Measurements from ENCODE around the gene PCLO. TPM values are rescaled to one million over a fixed set of nuclear protein-coding genes. Genes with fewer than 3 reads are reported as not detected.

Gene PCLO
- total RNA-seq, 2 donors from 2014 or later, result 10.9 to 20.8 TPM

DNA sequence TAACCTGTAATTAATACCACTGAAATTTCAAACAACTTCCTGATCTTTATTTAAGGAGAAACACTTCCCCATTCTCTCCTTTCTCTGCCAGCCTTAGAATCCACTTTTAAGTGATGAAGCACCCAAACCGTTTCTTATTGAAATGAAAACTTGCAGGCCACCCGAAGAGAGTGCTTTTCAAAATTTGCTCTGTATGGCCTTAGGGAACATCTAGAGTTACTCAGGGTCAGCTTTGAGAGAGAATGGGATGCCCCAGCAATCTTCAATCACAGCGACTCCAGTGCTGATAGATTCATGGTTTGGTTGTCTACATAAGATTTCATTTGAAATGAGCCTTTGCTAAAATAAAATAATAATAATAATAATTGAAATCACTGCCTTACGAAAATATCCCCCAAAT is 323.1 kb downstream of the PCLO start:
- WGBS, 2 donors, result 63 to 75% methylated on average over 4 of the region's 4 CpGs

DNA sequence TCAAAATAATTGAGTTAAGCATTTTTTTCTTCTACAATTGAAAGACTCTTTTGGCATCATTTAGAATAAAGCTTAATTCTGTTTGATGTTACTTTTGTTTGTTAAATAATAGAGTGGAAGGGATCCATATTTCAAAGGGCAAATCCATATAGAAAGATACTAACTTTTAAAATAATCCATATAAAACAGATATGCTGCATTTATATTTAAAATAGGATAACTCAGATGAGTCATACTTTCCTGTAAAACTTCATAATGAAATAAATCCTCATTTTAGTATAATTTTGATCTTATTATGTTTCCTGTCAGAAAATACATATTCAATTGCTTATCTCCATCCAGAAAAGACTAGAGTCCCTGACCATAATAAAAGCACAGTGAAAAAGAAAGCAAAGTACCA is 323.6 kb downstream of the PCLO start:
- Histone ChIP-seq H3K27ac (no peak overlapping the region), H3K9me3 (no peaks in the 10 kb centered on the region), H3K4me3 (no peak overlapping the region), H3K27me3 (no peaks in the 10 kb centered on the region), H3K4me1 (no peaks in the 10 kb centered on the region), H3K36me3 (replicated peaks in 1 of 2; ENCODE audit: insufficient read depth in 1 of 2, low read depth in 2 of 2) (no peaks in the 10 kb centered on the region)
- ATAC-seq (no peak), DNase-seq (no peak)
- intact Hi-C loops (cut with DNase I), result no loop called here
- no peak for TF ChIP-seq POLR2A (IDR thresholded peaks at IDR 0.05)
- TF ChIP-seq, protein P1, sequence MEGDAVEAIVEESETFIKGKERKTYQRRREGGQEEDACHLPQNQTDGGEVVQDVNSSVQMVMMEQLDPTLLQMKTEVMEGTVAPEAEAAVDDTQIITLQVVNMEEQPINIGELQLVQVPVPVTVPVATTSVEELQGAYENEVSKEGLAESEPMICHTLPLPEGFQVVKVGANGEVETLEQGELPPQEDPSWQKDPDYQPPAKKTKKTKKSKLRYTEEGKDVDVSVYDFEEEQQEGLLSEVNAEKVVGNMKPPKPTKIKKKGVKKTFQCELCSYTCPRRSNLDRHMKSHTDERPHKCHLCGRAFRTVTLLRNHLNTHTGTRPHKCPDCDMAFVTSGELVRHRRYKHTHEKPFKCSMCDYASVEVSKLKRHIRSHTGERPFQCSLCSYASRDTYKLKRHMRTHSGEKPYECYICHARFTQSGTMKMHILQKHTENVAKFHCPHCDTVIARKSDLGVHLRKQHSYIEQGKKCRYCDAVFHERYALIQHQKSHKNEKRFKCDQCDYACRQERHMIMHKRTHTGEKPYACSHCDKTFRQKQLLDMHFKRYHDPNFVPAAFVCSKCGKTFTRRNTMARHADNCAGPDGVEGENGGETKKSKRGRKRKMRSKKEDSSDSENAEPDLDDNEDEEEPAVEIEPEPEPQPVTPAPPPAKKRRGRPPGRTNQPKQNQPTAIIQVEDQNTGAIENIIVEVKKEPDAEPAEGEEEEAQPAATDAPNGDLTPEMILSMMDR (IDR thresholded peaks at IDR 0.05), result no peak

More for the DNA sequence above, 323.1 kb downstream of the PCLO start:
- Histone ChIP-seq H3K9me3 (no peaks in the 10 kb centered on the region), H3K4me1 (no peaks in the 10 kb centered on the region), H3K36me3 (replicated peaks in 1 of 2; ENCODE audit: insufficient read depth in 1 of 2, low read depth in 2 of 2) (no peaks in the 10 kb centered on the region), H3K4me3 (no peak overlapping the region), H3K27ac (no peak overlapping the region), H3K27me3 (no peaks in the 10 kb centered on the region)
- no peak for ATAC-seq
- TF ChIP-seq, protein P1 (IDR thresholded peaks at IDR 0.05), result no peak
- no peak for TF ChIP-seq POLR2A (IDR thresholded peaks at IDR 0.05)
- intact Hi-C loops (cut with DNase I), result no loop called here
- DNase-seq, result no peak

DNA sequence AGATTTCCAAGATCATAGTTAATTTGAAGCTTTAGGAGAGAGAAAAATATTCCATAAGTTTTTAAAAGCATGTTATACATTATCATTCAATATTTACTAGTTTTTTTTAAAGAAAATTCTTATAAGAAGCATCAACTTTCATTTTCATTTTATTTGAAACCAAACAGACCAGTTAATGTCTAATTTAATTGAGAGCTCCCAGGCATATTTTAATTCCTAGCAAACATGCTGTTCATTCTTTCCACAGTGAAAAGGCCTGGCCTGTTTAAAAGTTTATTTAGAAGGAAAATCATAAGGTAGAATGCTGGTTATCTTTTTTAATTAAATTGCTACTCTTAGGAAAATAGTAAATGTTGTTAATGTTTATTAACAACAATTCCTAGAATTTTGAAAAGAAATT is 324.4 kb downstream of the PCLO start:
- TF ChIP-seq, protein P1 (IDR thresholded peaks at IDR 0.05), result no peak
- TF ChIP-seq POLR2A (IDR thresholded peaks at IDR 0.05), result no peak
- no peaks in the 10 kb centered on the region for H3K4me1 ChIP-seq
- H3K36me3 ChIP-seq (replicated peaks in 1 of 2; ENCODE audit: insufficient read depth in 1 of 2, low read depth in 2 of 2), result no peaks in the 10 kb centered on the region
- H3K9me3 ChIP-seq, result no peaks in the 10 kb centered on the region
- no peak overlapping the region for H3K4me3 ChIP-seq
- H3K27ac ChIP-seq, result no peak overlapping the region
- no peak for DNase-seq
- no peak for ATAC-seq
- H3K27me3 ChIP-seq, result no peaks in the 10 kb centered on the region
- intact Hi-C loops (cut with DNase I), result no loop called here

DNA sequence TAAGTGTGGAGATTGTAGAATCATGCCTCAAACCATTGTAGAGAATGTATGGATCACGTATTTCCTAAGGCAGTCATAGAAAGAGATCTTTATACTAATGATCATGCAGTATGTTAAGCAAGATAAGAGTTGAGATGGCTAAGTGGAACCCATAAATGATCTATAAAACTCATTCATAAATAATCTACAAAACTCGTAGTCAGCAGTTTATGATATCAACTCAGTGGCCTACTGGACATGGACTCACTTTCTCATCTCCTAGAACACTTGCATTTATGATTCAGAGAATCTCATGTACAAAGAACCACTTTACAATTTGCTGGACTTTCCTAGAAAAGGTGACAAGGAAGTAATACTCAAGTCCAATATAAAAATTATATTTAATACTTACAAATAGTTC is 339.6 kb downstream of the PCLO start:
- no peak overlapping the region for H3K27ac ChIP-seq
- DNase-seq (no peak), ATAC-seq (no peak)
- WGBS, 2 donors, result 81 to 82% methylated on average over 2 of the region's 2 CpGs
- intact Hi-C loops (cut with DNase I), result no loop called here
- H3K4me3 ChIP-seq, result no peak overlapping the region
- H3K4me1 ChIP-seq, result no peaks in the 10 kb centered on the region
- no peaks in the 10 kb centered on the region for H3K27me3 ChIP-seq
- TF ChIP-seq, protein P1 (IDR thresholded peaks at IDR 0.05), result no peak
- TF ChIP-seq POLR2A (IDR thresholded peaks at IDR 0.05), result no peak
- H3K9me3 ChIP-seq, result no peaks in the 10 kb centered on the region
- H3K36me3 ChIP-seq (replicated peaks in 1 of 2; ENCODE audit: insufficient read depth in 1 of 2, low read depth in 2 of 2), result no peaks in the 10 kb centered on the region

DNA sequence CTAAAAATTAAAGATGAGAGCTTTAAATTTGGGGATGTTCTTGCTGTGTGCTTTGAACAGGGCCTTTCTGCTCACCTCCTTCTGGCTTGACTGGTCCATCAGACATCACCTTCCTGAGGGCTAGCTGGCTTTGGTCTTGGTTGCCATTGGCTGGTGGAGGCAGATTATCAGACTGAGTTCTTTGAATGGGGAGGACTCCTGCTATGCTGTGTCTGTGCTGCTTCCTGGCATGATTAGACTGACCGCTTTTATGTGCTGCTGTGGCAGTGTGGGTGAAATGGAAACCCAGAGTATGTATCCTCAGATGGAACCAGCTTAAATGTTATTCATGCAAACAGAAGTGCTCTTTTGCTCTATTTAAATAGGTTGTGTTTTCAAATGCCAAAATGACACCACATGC is 341.6 kb downstream of the PCLO start:
- H3K4me3 ChIP-seq, result no peak overlapping the region
- H3K36me3 ChIP-seq (replicated peaks in 1 of 2; ENCODE audit: insufficient read depth in 1 of 2, low read depth in 2 of 2), result no peaks in the 10 kb centered on the region
- TF ChIP-seq, protein P1 (IDR thresholded peaks at IDR 0.05), result no peak
- TF ChIP-seq POLR2A (IDR thresholded peaks at IDR 0.05), result no peak
- no peak for DNase-seq
- no peaks in the 10 kb centered on the region for H3K9me3 ChIP-seq
- WGBS, 2 donors, result 100% methylated on average over 1 of the region's 1 CpG
- no peaks in the 10 kb centered on the region for H3K4me1 ChIP-seq
- H3K27ac ChIP-seq, result no peak overlapping the region
- intact Hi-C loops (cut with DNase I), result no loop called here
- H3K27me3 ChIP-seq, result no peaks in the 10 kb centered on the region
- ATAC-seq, result no peak

Measured in body of pancreas (tissue), 4 donors.